ENCODE data around the gene ZNF57. TPM values are rescaled to one million over a fixed set of nuclear protein-coding genes. Genes with fewer than 3 reads are reported as not detected.
"Not testable (repeated sequence)": the region's sequence is repeated elsewhere in the genome, so short reads cannot be mapped to it uniquely, and the experiment has no call there.

The ZNF57 gene
- total RNA-seq, 4 donors from 2014 or later = 16.2 to 46.2 (median 23.4) TPM

DNA sequence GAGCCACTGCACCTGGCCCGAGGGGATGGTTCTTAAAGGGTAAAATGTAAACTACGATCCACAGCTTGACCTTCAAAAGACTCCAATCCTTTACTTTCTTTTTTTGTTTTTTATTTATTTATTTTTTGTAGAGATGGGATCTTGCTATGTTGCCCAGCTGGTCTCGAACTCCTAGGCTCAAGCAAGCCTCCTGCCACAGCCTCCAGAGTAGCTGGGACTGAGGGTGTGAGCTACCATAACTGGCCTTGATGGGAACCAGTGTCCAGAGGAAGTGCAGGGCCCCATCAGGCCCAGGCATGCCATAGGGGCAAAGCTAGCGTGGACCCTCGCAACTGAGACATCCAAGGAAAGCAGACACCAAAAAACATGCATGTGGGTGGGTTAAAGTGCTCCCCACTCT is 62.4 kb downstream of the ZNF57 start:
- Histone ChIP-seq H3K36me3 (no peaks in the 10 kb centered on the region), H3K27ac (no peak overlapping the region), H3K9me3 (no peaks in the 10 kb centered on the region), H3K4me1 (peaks cover 7% of the 10 kb centered on the region), H3K4me3 (no peak overlapping the region), H3K27me3 (no peaks in the 10 kb centered on the region)
- DNase-seq (ENCODE audit: low spot score in 2 of 2) = no peak
- no peak for TF ChIP-seq POLR2A (IDR thresholded peaks at IDR 0.05)
- no peak for TF ChIP-seq EP300 (IDR thresholded peaks at IDR 0.05)
- TF ChIP-seq POLR2AphosphoS5 (IDR thresholded peaks at IDR 0.05) = no peak
- TF ChIP-seq, protein P1, sequence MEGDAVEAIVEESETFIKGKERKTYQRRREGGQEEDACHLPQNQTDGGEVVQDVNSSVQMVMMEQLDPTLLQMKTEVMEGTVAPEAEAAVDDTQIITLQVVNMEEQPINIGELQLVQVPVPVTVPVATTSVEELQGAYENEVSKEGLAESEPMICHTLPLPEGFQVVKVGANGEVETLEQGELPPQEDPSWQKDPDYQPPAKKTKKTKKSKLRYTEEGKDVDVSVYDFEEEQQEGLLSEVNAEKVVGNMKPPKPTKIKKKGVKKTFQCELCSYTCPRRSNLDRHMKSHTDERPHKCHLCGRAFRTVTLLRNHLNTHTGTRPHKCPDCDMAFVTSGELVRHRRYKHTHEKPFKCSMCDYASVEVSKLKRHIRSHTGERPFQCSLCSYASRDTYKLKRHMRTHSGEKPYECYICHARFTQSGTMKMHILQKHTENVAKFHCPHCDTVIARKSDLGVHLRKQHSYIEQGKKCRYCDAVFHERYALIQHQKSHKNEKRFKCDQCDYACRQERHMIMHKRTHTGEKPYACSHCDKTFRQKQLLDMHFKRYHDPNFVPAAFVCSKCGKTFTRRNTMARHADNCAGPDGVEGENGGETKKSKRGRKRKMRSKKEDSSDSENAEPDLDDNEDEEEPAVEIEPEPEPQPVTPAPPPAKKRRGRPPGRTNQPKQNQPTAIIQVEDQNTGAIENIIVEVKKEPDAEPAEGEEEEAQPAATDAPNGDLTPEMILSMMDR (IDR thresholded peaks at IDR 0.05) = no peak
- WGBS = 95% methylated on average over 5 of the region's 5 CpGs

DNA sequence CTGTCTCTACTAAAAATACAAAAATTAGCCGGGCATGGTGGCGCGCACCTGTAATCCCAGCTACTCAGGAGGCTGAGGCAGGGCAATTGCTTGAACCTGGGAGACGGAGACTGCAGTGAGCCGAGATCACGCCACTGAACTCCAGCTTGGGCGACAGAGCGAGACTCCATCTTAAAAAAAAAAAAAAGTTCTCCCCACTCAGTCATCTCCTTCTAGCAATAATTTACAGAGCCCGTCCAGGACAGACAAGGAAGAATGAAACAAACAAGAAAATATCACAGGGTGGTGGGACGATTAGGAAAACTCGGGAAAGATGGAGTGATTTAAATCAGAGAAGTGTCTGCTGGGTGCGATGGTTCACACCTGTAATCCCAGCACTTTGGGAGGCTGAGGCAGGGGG is 62.9 kb downstream of the ZNF57 start:
- not testable (repeated sequence) for DNase-seq (ENCODE audit: low spot score in 2 of 2); H3K9me3 ChIP-seq; H3K27ac ChIP-seq; H3K36me3 ChIP-seq; H3K27me3 ChIP-seq; H3K4me3 ChIP-seq
- WGBS = 88% methylated on average over 12 of the region's 12 CpGs
- peaks cover 12% of the 10 kb centered on the region for H3K4me1 ChIP-seq

DNA sequence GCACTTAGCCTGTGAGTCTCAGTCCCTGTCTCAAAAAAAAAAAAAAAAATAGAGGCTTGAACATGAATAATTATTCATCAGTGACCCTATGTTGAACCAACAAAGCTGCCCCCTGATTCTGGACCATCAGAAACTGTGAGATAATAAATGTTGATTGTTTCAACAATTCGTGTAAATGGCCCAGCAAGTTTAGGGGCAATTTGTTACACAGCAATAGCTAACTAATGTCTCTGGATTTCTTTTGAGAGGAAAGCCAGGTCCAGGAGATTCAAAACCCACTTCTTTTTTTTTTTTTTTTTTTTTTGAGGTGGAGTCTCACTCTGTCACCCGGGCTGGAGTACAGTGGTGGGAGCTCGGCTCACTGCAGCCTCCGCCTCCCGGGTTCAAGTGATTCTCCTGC is 64.1 kb downstream of the ZNF57 start:
- no peak for DNase-seq (ENCODE audit: low spot score in 2 of 2)
- Histone ChIP-seq H3K27ac (no peak overlapping the region), H3K4me3 (no peak overlapping the region), H3K36me3 (no peaks in the 10 kb centered on the region), H3K27me3 (no peaks in the 10 kb centered on the region), H3K4me1 (peaks cover 20% of the 10 kb centered on the region), H3K9me3 (no peaks in the 10 kb centered on the region)
- WGBS = 99% methylated on average over 5 of the region's 5 CpGs
- TF ChIP-seq POLR2AphosphoS5 (IDR thresholded peaks at IDR 0.05) = no peak
- TF ChIP-seq POLR2A (IDR thresholded peaks at IDR 0.05) = no peak
- TF ChIP-seq, protein P1 (IDR thresholded peaks at IDR 0.05) = no peak
- TF ChIP-seq EP300 (IDR thresholded peaks at IDR 0.05) = no peak

DNA sequence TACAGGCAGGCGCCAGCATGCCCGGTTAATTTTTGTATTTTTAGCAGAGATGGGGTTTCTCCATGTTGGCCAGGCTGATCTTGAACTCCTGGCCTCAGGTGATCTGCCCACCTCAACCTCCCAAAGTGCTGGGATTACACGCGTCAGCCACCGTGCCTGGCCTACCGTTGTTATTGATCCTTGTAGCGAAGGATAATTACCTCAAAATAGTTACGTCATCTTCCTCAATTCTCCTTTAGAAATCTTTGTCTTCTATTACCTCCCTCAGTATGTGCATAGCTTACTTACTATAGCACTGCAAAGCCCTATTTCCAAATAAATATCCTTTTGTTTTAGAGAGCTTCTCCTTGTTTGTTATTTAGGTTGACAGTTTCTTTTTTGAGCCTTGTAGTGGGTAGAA is 67.2 kb downstream of the ZNF57 start:
- Histone ChIP-seq H3K27me3 (no peaks in the 10 kb centered on the region), H3K9me3 (no peaks in the 10 kb centered on the region), H3K4me3 (no peak overlapping the region), H3K36me3 (no peaks in the 10 kb centered on the region), H3K27ac (no peak overlapping the region), H3K4me1 (peaks cover 39% of the 10 kb centered on the region)
- DNase-seq (ENCODE audit: low spot score in 2 of 2) = no peak
- WGBS = 71% methylated on average over 8 of the region's 8 CpGs
- no peak for TF ChIP-seq POLR2AphosphoS5 (IDR thresholded peaks at IDR 0.05)
- TF ChIP-seq EP300 (IDR thresholded peaks at IDR 0.05) = no peak
- TF ChIP-seq, protein P1 (IDR thresholded peaks at IDR 0.05) = no peak
- TF ChIP-seq POLR2A (IDR thresholded peaks at IDR 0.05) = no peak

Other genes with a start within 250 kb of the ZNF57 start
- gene GNG7, start 198.2 kb upstream of the ZNF57 start, total RNA-seq = 1 to 10 TPM; 2.1 to 4.3 (median 3.0) TPM
- 1 to 10 TPM in 3 of 4 donors, under 1 TPM in 1; 0.68 to 4.5 (median 2.1) TPM for gene DIRAS1, start 179.6 kb upstream of the ZNF57 start, total RNA-seq
- 10 to 100 TPM in 3 of 4 donors, 1 to 10 TPM in 1; 8.0 to 31.1 (median 23.0) TPM for gene SLC39A3, start 160.9 kb upstream of the ZNF57 start, total RNA-seq
- gene SGTA, start 117.7 kb upstream of the ZNF57 start, total RNA-seq = 10 to 100 TPM; 29.1 to 48.9 (median 40.6) TPM
- gene THOP1, start 115.4 kb upstream of the ZNF57 start, total RNA-seq = 10 to 100 TPM; 31.6 to 55.0 (median 41.4) TPM
- 1 to 10 TPM; 2.3 to 9.8 (median 5.6) TPM for gene ZNF554, start 81.1 kb upstream of the ZNF57 start, total RNA-seq
- gene ZNF555, start 59.5 kb upstream of the ZNF57 start, total RNA-seq = 1 to 10 TPM; 2.5 to 7.6 (median 4.5) TPM
- not detected for gene ZNF556, start 33.6 kb upstream of the ZNF57 start, total RNA-seq
- 1 to 10 TPM; 2.8 to 5.6 (median 3.9) TPM for gene ZNF77, start 44.0 kb downstream of the ZNF57 start, total RNA-seq
- 1 to 10 TPM in 2 of 4 donors, under 1 TPM in 1, not detected in 1; 0.23 to 1.4 (median 1.3) TPM for gene TLE6, start 76.6 kb downstream of the ZNF57 start, total RNA-seq
- gene TLE2, start 128.4 kb downstream of the ZNF57 start, total RNA-seq = 10 to 100 TPM; 18.2 to 35.6 (median 27.3) TPM
- gene TLE5, start 161.6 kb downstream of the ZNF57 start, total RNA-seq = 100 to 1,000 TPM; 339 to 403 (median 382) TPM
- 10 to 100 TPM; 49.9 to 76.2 (median 57.1) TPM for gene GNA11, start 193.4 kb downstream of the ZNF57 start, total RNA-seq
- 100 to 1,000 TPM in 1 of 4 donors, 10 to 100 TPM in 3; 29.9 to 117 (median 85.0) TPM for gene GNA15, start 235.1 kb downstream of the ZNF57 start, total RNA-seq